ENCODE measurements around the gene UBE2O.

The UBE2O gene

DNA sequence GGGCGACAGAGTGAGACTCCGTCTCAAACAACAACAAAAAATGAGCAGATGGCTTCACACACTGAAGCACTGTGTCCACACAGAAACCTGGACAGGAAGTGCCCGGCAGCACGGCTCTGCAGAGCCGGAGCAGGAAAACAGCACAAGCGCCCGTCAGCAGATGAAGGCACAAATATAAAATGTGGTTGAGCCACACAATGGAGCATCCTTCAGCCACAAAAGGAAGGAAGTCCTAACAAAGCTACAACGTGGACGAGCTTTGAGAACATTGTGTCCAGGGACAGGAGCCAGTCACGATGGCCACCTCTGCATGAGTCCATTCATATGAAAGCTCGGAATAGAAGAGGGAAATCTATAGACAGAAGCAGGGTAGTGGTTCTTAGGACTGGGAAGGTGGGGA lies 32.6 kb upstream of the UBE2O start:
- DNase-seq (ENCODE audit: low read depth in 2 of 2) = no peak

DNA sequence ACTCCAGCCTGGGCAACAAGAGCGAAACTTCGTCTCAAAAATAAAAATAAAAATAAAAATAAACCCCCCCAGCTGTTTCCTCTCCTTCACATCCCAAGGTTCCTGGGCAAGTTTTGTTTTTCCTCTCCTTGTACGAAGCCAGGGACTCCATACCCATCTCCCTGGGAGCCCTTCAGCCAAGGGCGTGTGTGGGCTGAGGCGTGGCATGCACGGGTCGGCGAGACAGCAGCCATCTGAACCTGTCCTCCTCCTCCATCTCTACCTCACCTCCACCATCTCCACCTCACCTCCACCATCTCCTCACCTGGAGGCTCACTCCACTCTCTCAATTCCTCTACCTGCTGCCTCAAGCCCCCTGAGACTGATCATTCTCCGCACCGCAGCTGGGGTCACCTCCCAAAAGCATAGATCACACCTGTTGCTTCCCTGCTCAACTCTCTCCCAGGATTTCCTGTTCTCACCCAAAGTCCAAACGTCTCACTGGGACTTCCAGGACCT lies 31.3 kb upstream of the UBE2O start:
- DNase-seq (ENCODE audit: low read depth in 2 of 2) = no peak

DNA sequence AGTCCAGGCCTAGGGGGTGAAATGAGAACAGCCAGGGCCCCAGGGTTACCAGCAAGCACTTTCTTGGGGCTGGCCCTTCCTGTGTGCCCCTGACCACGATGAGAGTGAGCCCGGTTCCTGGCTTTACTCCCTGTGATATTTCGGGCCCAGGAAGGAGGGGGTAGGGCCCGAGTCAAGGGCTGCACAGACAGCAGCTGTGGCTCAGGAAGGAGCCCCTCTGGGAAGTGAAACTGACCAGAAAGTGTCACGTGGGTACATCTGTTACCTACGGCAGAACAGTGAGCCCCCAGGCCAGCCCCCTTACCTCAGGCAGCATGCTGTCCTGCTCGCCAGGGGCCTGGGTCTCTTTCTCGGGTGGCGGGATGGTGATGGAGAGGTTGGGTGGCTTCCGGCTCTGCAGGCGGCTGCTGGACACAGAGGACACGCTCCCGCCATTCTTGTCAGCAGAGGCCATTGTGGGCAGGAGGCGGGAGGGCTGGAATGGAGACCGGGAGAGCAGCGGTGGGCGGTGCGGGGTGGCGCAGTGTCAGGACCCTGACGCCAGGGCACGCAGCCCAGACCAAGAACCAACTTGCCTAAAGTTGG lies 28.2 kb upstream of the UBE2O start:
- DNase-seq (ENCODE audit: low read depth in 2 of 2) = no peak

DNA sequence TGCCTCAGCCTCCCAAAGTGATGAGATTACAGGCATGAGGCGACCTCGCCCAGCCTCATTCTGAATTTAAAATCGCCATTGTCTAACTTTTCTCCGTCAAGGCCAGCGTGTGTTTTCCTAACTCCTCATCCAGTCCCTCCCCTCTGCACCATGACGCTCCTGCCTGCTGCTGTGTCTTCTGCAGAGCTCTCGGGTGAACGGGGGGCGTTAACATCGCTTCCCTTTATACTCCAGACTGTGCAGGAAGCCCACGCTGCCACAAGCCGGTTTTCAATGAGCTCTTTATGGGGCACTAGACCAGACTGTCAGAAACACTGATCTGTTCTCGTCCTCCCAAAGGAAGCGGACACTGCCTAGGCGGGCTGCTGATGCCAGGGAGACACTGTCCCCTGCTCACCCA lies 27.7 kb upstream of the UBE2O start:
- DNase-seq (ENCODE audit: low read depth in 2 of 2) = no peak

DNA sequence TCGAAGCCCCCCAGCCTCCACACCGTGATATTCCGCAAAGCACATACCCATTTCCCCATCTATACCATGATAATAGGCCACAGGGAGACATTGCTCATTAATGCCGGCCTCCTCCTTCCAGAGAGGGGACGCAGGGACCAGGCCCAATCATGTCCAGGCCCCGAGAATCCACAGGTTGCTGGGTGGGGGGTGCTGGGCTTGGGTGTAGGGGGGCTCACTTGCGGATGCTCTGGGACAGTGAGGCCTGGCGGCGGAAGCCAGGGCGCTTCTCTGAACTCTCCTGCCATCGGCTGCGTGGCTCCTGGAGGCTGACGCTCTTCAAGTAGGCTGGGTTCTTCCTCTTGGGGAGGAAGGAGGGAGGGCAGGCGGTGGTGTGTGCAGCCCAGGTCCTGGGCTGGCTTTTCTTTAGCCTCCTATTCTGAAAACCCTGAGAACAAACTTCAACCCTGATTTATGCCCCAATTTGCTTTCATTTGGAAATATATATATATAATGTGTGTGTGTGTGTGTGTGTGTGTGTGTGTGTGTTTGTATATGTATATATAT lies 26.6 kb upstream of the UBE2O start:
- DNase-seq (ENCODE audit: low read depth in 2 of 2) = no peak

DNA sequence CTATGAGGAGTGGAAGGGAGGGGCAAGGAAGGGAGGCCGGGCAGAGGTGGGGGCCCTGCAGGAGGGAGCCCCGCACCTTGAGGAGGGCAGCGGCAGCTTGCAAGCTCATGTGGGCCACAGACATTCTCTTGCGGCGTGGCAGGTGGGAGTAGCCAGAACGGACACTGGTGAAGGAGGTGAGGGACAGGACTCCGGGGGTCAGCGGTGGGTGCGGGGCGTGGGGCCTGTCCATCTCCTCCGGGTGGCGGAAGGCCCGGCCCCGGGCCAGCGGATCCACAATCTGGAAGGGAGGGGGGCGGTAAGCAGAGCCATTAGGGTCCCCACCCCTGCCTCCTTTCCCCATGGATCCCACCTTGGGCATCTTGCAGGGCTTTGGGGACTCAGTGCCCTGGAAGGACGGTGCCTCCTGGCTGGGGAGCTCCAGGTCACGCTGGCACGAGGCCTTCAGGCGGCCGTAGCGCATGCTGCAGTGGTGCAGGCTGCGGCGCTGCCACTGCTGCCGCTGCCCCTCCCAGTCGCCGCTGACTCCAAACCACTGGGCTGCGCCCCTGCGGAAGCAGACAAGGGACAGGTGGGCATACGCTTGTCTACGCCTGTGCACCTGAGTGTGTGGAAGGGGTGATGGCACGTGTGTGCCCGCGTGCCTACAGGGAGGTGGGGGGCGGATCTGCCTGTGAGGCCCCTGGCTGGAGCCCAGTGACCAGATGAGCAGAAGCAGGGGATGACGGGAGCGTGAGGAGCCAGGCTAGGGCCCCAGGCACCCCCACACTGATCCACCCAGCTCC lies 26.0 kb upstream of the UBE2O start:
- no peak for DNase-seq (ENCODE audit: low read depth in 2 of 2)

DNA sequence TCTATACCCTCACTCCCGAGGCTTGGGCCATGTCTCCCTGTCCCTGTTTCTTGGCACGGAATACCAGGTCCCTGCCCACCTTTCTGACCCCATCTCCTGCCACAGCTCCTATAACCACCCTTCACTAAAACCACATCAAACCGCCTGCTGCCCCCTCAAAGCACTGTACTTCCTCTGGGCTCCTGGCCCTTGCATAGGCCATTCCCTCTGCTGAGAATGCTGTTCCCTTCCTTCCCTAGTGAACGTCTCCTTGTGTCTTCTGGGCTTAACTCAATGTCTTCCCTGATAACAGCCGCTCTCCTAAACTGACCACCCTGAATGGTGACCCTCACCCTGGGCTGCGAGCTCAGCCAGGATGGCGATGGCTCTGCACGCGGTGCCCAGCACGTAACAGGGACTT lies 25.1 kb upstream of the UBE2O start:
- no peak for DNase-seq (ENCODE audit: low read depth in 2 of 2)

DNA sequence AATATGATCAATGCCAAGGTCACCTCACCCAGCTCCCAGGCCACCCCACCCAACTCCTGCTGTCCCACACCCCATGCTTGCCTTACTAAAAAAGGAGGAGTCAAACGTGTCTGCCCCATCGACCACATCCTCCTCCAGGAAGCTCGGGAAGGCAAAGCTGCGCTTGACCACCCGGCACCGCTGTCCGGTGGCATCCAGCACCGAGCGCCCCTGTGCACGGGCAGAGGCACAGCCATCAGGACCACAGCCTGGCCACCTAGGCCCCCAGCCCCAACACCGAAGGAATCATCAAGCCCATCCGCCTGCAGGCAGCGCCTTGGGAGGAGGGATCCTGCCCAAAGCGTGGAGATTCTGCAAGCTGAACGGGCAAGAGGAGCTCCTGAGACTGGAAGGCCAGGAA lies 24.6 kb upstream of the UBE2O start:
- no peak for DNase-seq (ENCODE audit: low read depth in 2 of 2)

DNA sequence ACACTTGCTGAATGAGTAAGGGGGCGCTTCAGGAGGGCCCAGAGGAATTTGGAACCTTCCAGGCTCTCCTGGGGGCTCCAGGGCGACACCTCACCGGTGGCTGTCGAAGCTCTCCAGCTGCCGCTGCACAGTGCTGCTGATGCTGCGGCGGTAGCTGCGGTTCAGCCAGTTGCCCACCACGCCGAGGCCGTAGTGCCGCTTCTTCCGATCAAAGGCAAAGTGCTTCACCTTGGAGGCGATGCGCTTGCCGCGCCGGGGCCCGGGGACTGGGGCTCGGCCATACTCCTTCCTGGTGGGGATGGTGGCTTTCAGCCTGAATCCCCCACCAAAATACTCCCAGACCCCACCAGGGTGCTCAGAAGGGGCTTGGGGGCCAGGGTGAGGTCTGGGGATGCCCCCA lies 23.8 kb upstream of the UBE2O start:
- DNase-seq (ENCODE audit: low read depth in 2 of 2) = no peak

DNA sequence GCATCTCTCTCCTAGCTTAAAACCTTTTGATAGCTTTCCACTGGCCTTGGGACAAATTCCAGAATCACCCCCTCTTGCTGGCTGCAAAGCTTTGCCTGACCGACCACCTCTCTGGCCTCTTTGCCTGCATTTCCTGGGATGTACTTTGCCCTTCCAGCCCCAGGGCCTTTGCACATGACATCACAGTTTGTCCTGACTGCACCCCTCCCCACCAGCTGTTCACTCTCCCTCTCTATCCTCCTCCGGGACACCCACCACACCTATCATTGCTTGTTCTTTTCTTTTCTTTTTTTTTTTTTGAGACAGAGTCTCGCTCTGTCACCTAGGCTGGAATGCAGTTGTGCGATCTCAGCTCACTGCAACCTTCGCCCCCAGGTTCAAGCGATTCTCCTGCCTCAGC lies 22.4 kb upstream of the UBE2O start:
- DNase-seq (ENCODE audit: low read depth in 2 of 2) = no peak

DNA sequence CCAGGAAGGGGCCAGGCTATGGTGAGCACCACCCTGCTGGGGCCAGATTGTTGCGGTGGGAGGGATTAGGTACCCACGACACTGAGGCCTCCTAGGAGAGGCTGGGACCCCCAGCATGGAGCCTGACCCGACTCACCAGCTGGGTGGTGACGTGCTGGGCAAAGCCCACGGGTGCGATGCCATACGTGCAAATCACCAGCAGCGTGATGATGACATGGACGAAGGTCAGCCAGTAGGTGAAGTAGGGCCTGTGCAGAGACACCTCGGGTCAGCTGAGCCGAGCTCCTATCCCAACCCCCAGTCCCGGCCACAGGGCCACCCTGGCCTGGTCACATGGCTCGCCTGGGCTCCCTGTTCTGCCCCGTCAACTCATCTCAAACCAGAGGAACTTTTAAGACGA lies 21.9 kb upstream of the UBE2O start:
- no peak for DNase-seq (ENCODE audit: low read depth in 2 of 2)

DNA sequence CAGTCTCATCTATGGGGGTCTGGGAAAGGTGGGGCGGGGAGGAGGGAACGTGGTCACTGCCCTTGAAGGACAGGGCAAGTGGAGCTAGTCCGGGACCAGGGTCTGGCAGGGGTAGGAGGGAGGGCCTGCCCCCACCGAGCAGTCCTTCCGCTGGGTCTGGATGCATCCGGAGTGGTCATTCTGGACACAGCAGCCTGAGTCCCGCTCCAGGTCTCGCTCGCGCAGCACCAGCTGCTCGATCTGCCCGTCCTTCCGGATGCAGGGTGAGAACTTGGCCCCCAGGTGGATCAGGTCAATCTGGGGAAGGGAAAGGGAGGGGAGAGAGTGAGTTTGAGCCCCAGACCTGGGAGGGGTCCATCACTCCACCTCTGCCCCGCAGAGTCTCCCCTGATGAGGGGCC lies 21.3 kb upstream of the UBE2O start:
- no peak for DNase-seq (ENCODE audit: low read depth in 2 of 2)

DNA sequence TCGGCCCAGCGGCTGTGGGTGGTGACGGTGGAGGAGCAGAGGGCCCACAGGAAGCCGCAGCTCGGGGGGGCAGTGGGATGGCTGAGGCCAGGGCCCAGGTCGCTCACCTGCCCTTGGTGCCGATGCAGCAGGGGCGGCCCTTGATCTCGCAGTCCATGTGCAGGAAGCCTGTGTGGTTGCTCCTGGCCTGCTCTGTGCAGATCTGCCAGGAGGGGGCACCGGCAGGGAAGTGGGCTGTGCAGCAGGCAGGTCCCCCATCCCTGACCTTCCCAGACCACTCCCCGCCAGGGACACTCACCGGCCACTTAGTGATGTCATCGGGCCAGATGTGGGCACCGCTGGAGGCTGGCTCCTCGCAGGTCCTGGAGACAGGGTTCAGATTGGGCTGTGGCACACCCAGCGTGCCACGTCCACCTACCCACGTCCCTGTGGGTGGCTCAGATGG lies 20.6 kb upstream of the UBE2O start:
- DNase-seq (ENCODE audit: low read depth in 2 of 2) = no peak

DNA sequence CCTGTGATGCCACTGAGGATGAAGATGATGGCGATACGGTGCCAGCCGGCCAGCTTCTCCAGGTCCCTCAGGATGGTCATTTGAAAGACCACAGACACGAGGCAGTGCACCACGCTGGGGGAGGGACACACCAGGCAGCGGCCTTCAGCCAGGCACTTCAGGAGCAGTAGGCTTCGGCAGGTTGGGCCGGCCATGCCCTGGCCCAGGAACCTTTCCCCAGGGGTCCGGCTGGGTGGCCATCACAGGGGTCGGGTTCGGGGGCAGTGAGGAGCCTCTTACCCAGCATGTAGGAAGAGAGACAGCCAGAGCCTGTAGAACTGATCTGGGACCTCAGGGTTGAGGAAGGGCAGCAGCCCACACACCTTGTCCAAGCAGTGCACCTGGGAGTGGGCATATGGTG lies 19.8 kb upstream of the UBE2O start:
- DNase-seq (ENCODE audit: low read depth in 2 of 2) = no peak

DNA sequence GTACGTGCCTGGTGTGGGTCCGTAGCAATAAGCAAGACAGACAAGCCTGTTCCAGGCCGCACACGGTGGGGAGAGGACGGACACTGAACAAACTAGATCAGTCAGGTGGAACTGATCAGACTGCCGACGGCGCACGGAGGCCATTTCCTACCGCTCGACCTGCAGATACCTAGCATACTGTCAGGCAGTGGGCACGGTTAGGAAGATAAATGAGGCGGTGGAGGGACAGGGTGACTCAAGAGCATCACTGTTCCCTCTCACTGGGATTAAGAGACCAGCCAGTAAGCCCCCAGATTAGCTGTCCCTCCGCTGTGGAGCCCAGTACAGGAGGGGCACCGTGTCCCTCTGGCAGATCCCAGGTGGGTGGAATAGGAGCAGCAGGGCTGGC lies 19.3 kb upstream of the UBE2O start:
- no peak for DNase-seq (ENCODE audit: low read depth in 2 of 2)

DNA sequence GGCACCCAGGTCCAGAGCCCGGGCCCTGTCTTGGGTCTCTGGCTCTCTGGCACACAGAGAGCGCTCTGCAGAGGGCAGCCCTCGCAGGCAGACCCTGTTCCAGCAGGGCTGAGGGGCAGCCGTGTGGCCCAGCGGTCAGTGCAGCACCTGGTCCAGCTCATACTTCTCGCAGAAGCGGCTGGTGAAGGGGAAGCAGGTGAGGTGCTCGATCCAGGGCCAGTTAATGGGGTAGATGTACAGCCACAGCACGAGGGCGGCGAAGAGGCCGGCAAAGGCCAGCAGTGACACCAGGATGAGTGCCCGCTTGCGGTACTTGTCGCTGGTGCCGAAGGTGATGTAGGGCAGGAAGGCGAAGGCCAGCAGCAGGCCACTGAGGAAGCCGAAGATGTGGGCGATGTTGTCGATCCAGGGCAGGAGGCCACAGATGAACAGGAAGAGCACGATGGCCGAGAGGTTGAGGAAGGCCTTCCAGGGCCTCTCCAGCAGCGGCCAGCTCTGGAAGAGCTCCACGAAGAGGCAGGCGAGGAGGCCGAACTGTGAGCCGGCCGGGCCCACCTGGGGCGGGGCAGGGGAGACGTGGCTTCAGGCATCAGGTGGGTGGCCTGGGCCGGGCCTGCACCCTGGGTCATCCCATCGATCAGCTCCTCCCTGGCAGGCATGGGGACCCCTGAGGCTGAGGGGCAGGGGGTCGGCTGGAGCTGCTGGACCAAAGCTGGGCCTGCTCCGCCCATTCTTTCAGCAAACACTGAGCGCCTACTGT lies 18.7 kb upstream of the UBE2O start:
- no peak for DNase-seq (ENCODE audit: low read depth in 2 of 2)

DNA sequence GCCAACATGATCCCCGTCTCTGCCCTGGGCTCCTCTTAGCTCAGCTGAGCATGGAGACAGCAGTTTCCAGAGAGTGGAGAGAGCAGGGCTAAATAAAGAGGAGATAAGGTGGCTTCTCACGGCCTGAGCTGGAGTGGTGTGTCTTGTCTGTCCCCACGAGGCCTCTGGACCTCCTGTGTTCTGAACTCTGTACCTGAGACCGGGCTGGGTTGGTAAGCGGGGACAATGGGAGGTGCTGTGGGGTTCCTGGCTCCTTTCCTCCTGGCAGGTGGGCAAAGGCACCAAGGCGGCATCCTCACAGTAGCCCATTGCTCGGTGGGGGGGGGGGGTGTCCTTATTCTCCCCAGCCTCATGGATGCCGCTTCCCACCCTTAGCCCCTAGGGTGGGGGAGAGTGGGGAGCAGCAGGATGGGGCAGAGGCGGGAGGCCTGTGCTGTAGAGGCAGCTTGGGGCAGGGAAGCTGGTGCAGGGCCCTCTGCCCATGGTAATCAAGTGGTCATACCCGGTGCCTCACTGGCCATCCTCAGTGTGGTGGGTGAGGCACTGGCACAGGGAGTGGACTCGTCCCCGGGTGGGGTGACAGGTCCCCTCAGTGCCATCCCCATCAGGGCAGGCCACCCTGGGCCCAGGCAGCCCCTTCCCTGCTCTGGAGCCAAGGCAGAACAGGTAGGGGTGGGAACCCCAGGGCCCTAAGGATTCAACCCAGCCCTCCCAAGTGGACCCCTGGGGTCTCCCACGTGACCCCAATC lies 17.2 kb upstream of the UBE2O start:
- no peak for DNase-seq (ENCODE audit: low read depth in 2 of 2)

DNA sequence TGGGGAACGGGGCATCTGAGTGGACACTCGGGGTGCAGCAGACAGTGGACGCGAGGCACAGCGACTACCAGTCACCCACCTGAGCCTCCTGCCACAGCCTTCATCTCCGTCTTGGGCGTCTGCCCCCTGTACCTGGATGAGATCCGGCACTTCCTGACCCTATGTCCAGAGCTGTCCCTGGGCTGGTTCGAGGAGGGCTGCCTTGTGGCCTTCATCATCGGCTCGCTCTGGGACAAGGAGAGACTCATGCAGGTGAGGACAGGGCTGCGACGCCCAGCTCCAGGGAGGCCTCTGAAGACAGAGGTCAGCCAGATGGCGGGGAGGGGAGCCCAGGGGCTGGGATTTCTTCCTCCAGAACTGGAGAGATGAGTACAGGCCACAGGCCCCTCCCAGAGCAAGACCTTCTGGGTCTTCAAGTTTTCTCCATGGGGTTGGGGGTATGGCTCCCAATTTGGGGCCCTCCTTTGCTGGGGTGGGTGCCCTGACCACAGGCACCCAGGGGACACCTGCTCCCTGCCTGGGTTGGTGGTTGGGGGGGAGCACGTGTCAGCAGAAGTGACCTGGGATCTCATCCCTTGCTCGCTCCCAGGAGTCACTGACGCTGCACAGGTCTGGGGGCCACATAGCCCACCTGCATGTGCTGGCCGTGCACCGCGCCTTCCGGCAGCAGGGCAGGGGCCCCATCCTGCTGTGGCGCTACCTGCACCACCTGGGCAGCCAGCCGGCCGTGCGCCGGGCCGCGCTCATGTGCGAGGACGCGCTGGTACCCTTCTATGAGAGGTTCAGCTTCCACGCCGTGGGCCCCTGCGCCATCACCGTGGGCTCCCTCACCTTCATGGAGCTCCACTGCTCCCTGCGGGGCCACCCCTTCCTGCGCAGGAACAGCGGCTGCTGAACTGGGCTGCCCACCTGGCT lies 16.4 kb upstream of the UBE2O start:
- DNase-seq (ENCODE audit: low read depth in 2 of 2) = no peak

DNA sequence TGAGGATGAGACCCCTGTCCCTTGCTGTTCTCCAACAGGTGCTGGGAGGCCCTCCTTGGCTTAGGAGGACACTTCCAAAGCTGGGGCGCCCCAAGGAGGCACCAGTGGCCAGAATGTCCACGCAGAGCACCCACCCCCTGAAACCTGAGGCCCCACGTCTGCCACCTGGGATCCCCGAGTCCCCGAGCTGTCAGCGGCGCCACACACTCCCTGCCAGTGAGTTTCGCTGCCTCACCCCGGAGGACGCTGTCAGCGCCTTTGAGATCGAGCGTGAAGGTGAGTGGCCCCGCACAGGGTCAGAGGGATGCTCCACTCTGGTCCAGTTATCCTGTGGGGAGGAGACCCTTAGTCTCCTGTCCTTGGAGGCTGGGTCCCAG lies 15.7 kb upstream of the UBE2O start:
- DNase-seq (ENCODE audit: low read depth in 2 of 2) = no peak

DNA sequence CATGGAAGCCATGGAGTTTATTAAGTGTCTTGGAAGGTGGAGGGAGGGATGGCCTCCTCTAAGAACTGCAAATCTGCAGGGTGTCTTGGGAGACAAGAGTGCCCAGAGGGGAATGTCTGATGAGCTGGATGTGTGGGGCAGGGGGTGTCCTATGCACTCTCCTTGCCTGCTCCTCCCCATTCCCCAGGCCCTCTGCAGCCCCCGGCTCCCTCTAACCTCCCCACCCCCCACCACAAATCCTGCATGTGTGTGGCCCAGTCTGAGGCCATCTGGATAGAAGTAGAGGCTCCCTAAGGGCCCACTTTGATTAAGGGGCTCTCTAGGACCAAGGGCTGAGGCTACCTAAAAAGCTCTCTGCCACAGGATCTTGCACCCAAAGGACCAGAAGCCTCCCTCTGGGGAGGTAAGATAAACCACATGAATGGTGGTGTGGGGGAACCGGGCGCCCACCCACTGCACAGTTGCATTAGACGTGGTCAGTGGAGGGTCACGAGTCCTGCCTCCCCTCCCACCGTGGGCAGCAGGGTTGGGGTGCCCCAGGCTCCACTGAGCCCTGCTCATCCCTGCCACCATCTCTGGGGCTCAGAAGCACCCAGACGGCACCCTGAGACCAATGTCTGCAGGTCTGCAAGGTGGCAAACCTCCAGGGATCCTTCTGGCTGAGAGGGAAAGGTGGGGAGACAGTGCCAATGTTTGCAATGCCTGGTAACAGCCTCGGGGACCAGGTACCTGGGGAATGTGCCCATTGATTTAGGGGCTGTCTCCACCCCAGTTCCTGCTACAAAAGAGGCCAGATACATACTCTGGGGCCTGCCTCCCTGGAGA lies 15.1 kb upstream of the UBE2O start:
- DNase-seq (ENCODE audit: low read depth in 2 of 2) = no peak
